ENCODE results near the gene CADPS2.

Gene CADPS2

GRCh38 chr7:122886357-122887081, at the start of gene CADPS2:
Gene CADPS2, minus strand, starts transcription at chr7:122886460. Its CDS starts 123 bp downstream, at chr7:122886337.
- TF ChIP-seq CTCF (conservative IDR thresholded peaks at IDR 0.05): peak; percentile 16; the same call in 1 of the 2 replicates
- peak within 1 kb of the TSS; percentile 91 for H3K27ac ChIP-seq

GRCh38 chr7:122935620-122936019, 49.4 kb upstream of the CADPS2 start:
- no peak for TF ChIP-seq CTCF (conservative IDR thresholded peaks at IDR 0.05)
- H3K27ac ChIP-seq: no peak overlapping the region

GRCh38 chr7:122919643-122920181, 33.5 kb upstream of the CADPS2 start:
- TF ChIP-seq CTCF (conservative IDR thresholded peaks at IDR 0.05): no peak
- peak overlapping the region; percentile 87 for H3K27ac ChIP-seq

- H3K27ac ChIP-seq: no peak overlapping the region
- TF ChIP-seq CTCF (conservative IDR thresholded peaks at IDR 0.05): no peak
Observed at GRCh38 chr7:122914812-122915211, 28.6 kb upstream of the CADPS2 start.

- no peak overlapping the region for H3K27ac ChIP-seq
- TF ChIP-seq CTCF (conservative IDR thresholded peaks at IDR 0.05): no peak
Observed at GRCh38 chr7:122913608-122914007, 27.3 kb upstream of the CADPS2 start.

- TF ChIP-seq CTCF (conservative IDR thresholded peaks at IDR 0.05): peak; percentile 12; the same call in 1 of the 2 replicates
- H3K27ac ChIP-seq: no peak overlapping the region
Observed at GRCh38 chr7:122902751-122903495, 16.7 kb upstream of the CADPS2 start.

- TF ChIP-seq CTCF (conservative IDR thresholded peaks at IDR 0.05): no peak
- H3K27ac ChIP-seq: no peak overlapping the region
Observed at GRCh38 chr7:122901250-122901649, 15.0 kb upstream of the CADPS2 start.
